ENCODE data around the gene DBN1. TPM values are rescaled to one million over a fixed set of nuclear protein-coding genes. Genes with fewer than 3 reads are reported as not detected.

The DBN1 gene
- total and polyA plus RNA-seq, 9 donors = 18.4 to 91.6 (median 55.7) TPM

DNA sequence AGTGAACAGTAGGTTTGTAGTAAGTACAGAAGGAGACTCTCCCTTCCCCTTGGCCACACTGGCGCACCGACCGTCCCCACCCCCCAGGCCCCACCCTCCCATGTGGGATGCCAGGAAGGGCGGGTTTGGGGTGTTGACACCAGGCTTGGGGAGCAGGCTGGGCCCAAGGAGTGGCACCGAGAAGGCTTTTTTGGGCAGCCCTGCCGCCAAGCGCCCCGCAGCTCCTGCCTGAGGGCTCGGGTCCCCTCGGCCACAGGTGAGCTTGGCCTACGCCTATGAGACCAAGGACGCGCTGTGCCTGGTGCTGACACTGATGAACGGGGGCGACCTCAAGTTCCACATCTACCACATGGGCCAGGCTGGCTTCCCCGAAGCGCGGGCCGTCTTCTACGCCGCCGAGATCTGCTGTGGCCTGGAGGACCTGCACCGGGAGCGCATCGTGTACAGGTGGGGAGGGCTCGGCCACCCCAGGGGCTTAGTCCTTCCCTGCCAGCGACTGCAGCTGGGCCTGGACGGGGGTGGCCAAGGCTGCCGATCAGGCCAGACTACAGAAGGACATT is 39.7 kb downstream of the DBN1 start:
- Histone ChIP-seq H3K27me3 (no peaks in the 10 kb centered on the region), H3K4me3 (no peak overlapping the region), H3K4me1 (ENCODE audit: insufficient read depth) (no peaks in the 10 kb centered on the region), H3K9me3 (no peaks in the 10 kb centered on the region), H3K27ac (no peak overlapping the region), H3K36me3 (no peaks in the 10 kb centered on the region)
- TF ChIP-seq, protein P1, sequence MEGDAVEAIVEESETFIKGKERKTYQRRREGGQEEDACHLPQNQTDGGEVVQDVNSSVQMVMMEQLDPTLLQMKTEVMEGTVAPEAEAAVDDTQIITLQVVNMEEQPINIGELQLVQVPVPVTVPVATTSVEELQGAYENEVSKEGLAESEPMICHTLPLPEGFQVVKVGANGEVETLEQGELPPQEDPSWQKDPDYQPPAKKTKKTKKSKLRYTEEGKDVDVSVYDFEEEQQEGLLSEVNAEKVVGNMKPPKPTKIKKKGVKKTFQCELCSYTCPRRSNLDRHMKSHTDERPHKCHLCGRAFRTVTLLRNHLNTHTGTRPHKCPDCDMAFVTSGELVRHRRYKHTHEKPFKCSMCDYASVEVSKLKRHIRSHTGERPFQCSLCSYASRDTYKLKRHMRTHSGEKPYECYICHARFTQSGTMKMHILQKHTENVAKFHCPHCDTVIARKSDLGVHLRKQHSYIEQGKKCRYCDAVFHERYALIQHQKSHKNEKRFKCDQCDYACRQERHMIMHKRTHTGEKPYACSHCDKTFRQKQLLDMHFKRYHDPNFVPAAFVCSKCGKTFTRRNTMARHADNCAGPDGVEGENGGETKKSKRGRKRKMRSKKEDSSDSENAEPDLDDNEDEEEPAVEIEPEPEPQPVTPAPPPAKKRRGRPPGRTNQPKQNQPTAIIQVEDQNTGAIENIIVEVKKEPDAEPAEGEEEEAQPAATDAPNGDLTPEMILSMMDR (IDR thresholded peaks at IDR 0.05) = no peak
- no peak for TF ChIP-seq POLR2A (IDR thresholded peaks at IDR 0.05)
- TF ChIP-seq EP300 (IDR thresholded peaks at IDR 0.05) = no peak
- WGBS, 3 donors = 88 to 92% (median 92%) methylated on average over 26 to 29 of the region's 29 CpGs
- DNase-seq = no peak
- intact Hi-C loops (cut with DNase I) = no loop called here

DNA sequence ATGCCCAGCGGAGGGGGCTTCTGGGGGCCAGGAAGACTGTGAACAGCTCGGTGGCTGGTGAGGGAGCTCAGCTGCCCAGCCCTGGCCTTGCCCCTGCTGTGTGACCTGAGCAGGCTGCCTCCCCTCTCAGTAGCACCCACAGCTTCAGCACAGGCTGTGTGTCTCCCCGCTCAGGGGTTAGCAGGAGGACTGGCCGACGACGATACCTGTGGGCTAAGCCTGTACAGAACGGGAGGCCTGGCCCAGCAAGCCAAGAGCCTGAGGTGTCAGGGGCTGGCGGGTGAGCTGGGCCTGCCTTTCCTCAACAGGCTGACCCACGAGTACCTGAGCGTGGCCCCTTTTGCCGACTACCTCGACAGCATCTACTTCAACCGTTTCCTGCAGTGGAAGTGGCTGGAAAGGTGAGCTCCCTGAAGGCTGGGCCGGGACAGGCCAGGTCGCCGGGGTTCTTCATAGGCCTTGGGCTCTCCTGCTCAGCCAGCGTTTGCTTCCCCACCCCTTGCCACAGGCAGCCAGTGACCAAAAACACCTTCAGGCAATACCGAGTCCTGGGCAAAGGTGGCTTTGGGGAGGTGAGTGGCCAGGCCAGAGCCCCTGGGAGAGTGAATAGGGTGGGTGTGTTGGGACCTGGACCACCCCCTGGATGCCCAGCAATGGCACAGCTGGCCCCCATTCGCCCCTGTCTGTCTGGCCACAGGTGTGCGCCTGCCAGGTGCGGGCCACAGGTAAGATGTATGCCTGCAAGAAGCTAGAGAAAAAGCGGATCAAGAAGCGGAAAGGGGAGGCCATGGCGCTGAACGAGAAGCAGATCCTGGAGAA is 40.4 kb downstream of the DBN1 start:
- Histone ChIP-seq H3K36me3 (no peaks in the 10 kb centered on the region), H3K4me3 (no peak overlapping the region), H3K27me3 (no peaks in the 10 kb centered on the region), H3K27ac (no peak overlapping the region), H3K4me1 (ENCODE audit: insufficient read depth) (peaks cover 3% of the 10 kb centered on the region), H3K9me3 (no peaks in the 10 kb centered on the region)
- DNase-seq = no peak
- 91 to 95% (median 92%) methylated on average over 23 to 25 of the region's 25 CpGs for WGBS, 3 donors
- intact Hi-C loops (cut with DNase I) = no loop called here
- no peak for TF ChIP-seq POLR2A (IDR thresholded peaks at IDR 0.05)
- no peak for TF ChIP-seq EP300 (IDR thresholded peaks at IDR 0.05)
- TF ChIP-seq, protein P1 (IDR thresholded peaks at IDR 0.05) = no peak

DNA sequence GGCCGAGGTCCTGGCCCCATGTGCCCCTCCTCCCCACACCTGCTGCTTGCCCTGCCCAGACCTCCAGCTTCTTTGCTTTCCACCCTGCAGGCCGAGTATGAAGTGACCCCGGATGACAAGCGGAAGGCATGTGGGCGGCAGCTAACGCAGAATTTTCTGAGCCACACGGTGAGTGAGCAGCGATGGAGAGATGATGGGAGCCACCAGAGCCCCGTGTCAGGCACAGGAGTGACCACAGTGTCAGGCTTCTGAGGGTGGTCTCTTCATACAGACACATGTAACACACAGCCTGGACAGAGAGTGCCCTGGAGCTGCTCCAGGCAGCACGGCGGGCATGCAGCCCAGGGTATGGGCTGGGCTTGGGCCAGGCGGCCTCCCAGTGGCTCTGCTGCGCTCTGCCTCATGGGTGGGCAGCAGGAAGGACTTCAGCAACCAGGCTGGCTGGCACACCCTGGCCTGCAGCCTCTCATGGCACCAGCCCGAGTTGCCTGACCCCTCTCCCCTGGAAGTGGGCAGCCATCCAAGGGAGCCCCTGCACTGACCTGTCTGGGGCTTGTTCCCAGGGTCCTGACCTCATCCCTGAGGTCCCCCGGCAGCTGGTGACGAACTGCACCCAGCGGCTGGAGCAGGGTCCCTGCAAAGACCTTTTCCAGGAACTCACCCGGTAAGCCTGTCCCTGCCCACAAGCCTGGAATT is 41.1 kb downstream of the DBN1 start:
- TF ChIP-seq POLR2A (IDR thresholded peaks at IDR 0.05) (no peak), EP300 (IDR thresholded peaks at IDR 0.05) (no peak)
- TF ChIP-seq, protein P1 (IDR thresholded peaks at IDR 0.05) = no peak
- Histone ChIP-seq H3K27me3 (no peaks in the 10 kb centered on the region), H3K4me1 (ENCODE audit: insufficient read depth) (peaks cover 7% of the 10 kb centered on the region), H3K9me3 (no peaks in the 10 kb centered on the region), H3K27ac (no peak overlapping the region), H3K36me3 (no peaks in the 10 kb centered on the region), H3K4me3 (no peak overlapping the region)
- intact Hi-C loops (cut with DNase I) = no loop called here
- peak in 1 of 5 donors; percentile 31 for DNase-seq
- WGBS, 3 donors = 80 to 83% (median 80%) methylated on average over 13 to 18 of the region's 18 CpGs

DNA sequence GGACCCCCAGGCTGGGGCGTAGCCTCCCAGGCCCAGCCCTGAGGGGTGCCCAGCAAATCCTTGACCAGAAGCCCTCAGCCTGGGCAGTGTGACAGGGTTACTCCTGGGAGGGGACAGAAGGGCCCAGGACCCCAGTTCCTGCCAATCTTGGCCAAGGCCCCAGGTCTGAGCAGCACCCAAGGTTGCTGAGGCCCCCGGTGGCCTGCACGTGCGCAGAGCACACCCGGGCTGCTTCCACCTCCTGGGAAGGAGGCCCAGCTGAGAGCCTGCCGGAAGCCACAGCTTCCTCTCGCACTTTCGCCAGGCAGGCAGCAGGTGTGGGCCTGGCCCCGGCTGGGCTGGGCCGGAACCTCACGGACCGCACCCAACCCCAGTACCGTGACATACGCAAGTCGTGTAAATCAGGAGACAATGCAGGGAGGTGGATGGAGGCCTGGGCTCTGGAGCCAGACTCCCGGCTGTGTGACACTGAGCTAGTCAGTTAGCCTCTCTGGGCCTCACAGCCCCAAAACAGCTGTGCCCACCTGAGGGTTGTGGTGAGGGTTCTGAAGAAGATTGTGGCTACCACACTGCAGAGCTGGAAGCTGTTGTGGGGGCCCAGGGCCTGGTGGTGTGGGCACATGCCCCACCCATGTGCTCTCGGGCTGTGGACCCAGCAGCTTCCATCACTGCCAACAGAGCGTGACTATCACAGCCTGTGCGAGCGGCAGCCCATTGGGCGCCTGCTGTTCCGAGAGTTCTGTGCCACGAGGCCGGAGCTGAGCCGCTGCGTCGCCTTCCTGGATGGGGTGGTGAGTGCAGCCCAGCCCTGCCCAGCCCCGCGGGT is 41.9 kb downstream of the DBN1 start:
- Histone ChIP-seq H3K4me3 (no peak overlapping the region), H3K27me3 (no peaks in the 10 kb centered on the region), H3K36me3 (no peaks in the 10 kb centered on the region), H3K9me3 (no peaks in the 10 kb centered on the region), H3K4me1 (ENCODE audit: insufficient read depth) (peaks cover 8% of the 10 kb centered on the region), H3K27ac (no peak overlapping the region)
- TF ChIP-seq POLR2A (IDR thresholded peaks at IDR 0.05) (no peak), EP300 (IDR thresholded peaks at IDR 0.05) (no peak)
- TF ChIP-seq, protein P1 (IDR thresholded peaks at IDR 0.05) = no peak
- 89 to 92% (median 89%) methylated on average over 24 to 29 of the region's 29 CpGs for WGBS, 3 donors
- peak in 1 of 5 donors; percentile 24 for DNase-seq
- intact Hi-C loops (cut with DNase I) = no loop called here

Data from ovary (tissue), 9 donors.